Cardiac muscle cell (in vitro differentiated cells and primary cell): ENCODE data around the gene PDSS2. TPM values are rescaled to one million over a fixed set of nuclear protein-coding genes. Genes with fewer than 3 reads are reported as not detected.

Experiments
- DNase-seq, 2 donors: peaks; one replicate each; pipeline versions ENCODE4 v3.0.0 to v3.0.0-alpha.2; 2010 to 2017; ENCODE audit warnings: low read depth in 1 of 2, low spot score in 1 of 2
- H3K27ac ChIP-seq: fragments of 200-600 bp; sonication (generic); 2 replicates; pipeline ENCODE4 v1.5.1; 2016
- H3K27me3 ChIP-seq: fragments of 200-600 bp; sonication (generic); 2 replicates; pipeline ENCODE4 v1.6.0; 2016; ENCODE audit warnings: control low read depth
- H3K36me3 ChIP-seq: fragments of 200-600 bp; sonication (generic); 2 replicates; pipeline ENCODE4 v1.5.1; 2016; ENCODE audit warnings: control low read depth
- H3K4me1 ChIP-seq: fragments of 200-600 bp; sonication (generic); 2 replicates; pipeline ENCODE4 v1.8.1; 2017; ENCODE audit warnings: low read depth, mild to moderate bottlenecking, mixed run types
- H3K4me3 ChIP-seq: fragments of 200-600 bp; sonication (generic); 2 replicates; pipeline ENCODE4 v1.5.1; 2016; ENCODE audit warnings: mild to moderate bottlenecking
- H3K9me3 ChIP-seq: fragments of 200-600 bp; sonication (generic); 2 replicates; pipeline ENCODE4 v1.5.1; 2017; ENCODE audit warnings: low read depth, mild to moderate bottlenecking, control low read depth
- polyA plus RNA-seq: library from polyadenylated mRNA; unstranded; fragments of >200 nt; fragmentation: Nextera tagmentation; extraction: Ambion mirVana; gene quantifications from 2 replicates; pipeline ENCODE4 v1.2.1, GENCODE V29; 2016
- total RNA-seq: library from RNA; depleted of rRNA; stranded (reverse); fragments of >200 nt; gene quantifications from 2 replicates; pipeline ENCODE4 v1.2.3, GENCODE V29; 2016
- TF ChIP-seq, protein P1 (sequence below): IDR thresholded peaks from 2 replicates; pipeline ENCODE4 v1.5.1; 2012; ENCODE audit warnings: low read depth, mild to moderate bottlenecking, low read length

The PDSS2 gene
- total and polyA plus RNA-seq, 2 experiments from 2014 or later = 12.3 to 19.4 TPM

DNA sequence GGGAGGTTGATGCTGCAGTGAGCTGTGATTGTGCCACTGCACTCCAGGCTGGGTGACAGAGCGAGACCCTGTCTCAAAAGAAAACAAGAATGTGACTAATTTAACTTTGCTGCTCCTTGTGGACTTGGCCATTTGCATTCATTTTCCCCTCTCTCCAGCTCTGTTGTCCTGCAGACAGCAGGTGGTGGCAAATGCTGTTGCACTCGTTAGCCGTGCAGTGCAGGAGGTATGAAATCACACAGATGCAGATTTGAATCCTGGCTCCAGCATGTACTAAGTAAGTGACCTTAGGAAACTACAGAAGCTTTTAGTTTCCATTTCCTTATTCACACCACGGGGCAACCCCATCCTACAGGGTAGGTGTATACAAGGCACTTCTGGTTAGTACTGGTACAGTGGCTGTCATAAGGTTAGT, 334.4 kb downstream of the PDSS2 start:
- H3K4me1 ChIP-seq = peaks cover 20% of the 10 kb centered on the region
- H3K27me3 ChIP-seq = no peaks in the 10 kb centered on the region
- no peaks in the 10 kb centered on the region for H3K9me3 ChIP-seq
- H3K4me3 ChIP-seq = no peak overlapping the region
- TF ChIP-seq, protein P1, sequence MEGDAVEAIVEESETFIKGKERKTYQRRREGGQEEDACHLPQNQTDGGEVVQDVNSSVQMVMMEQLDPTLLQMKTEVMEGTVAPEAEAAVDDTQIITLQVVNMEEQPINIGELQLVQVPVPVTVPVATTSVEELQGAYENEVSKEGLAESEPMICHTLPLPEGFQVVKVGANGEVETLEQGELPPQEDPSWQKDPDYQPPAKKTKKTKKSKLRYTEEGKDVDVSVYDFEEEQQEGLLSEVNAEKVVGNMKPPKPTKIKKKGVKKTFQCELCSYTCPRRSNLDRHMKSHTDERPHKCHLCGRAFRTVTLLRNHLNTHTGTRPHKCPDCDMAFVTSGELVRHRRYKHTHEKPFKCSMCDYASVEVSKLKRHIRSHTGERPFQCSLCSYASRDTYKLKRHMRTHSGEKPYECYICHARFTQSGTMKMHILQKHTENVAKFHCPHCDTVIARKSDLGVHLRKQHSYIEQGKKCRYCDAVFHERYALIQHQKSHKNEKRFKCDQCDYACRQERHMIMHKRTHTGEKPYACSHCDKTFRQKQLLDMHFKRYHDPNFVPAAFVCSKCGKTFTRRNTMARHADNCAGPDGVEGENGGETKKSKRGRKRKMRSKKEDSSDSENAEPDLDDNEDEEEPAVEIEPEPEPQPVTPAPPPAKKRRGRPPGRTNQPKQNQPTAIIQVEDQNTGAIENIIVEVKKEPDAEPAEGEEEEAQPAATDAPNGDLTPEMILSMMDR = no peak
- H3K27ac ChIP-seq = no peak overlapping the region
- H3K36me3 ChIP-seq = no peaks in the 10 kb centered on the region
- no peak for DNase-seq

- no peaks in the 10 kb centered on the region for H3K36me3 ChIP-seq
- peaks cover 5% of the 10 kb centered on the region for H3K4me1 ChIP-seq
- TF ChIP-seq, protein P1 = no peak
- H3K27ac ChIP-seq = no peak overlapping the region
- no peaks in the 10 kb centered on the region for H3K9me3 ChIP-seq
- no peak overlapping the region for H3K4me3 ChIP-seq
- H3K27me3 ChIP-seq = no peaks in the 10 kb centered on the region
- no peak for DNase-seq
Observed at GRCh38 chr6:107123501-107123900, 335.9 kb downstream of the PDSS2 start.

GRCh38 chr6:107122748-107123147, 336.6 kb downstream of the PDSS2 start:
- no peaks in the 10 kb centered on the region for H3K4me1 ChIP-seq
- H3K9me3 ChIP-seq = no peaks in the 10 kb centered on the region
- TF ChIP-seq, protein P1 = no peak
- no peaks in the 10 kb centered on the region for H3K27me3 ChIP-seq
- no peak overlapping the region for H3K27ac ChIP-seq
- DNase-seq = no peak
- H3K36me3 ChIP-seq = no peaks in the 10 kb centered on the region
- no peak overlapping the region for H3K4me3 ChIP-seq

GRCh38 chr6:107121964-107122495, 337.3 kb downstream of the PDSS2 start:
- Histone ChIP-seq H3K27ac (no peak overlapping the region), H3K4me1 (peaks cover 5% of the 10 kb centered on the region), H3K36me3 (no peaks in the 10 kb centered on the region), H3K9me3 (no peaks in the 10 kb centered on the region), H3K4me3 (no peak overlapping the region), H3K27me3 (no peaks in the 10 kb centered on the region)
- TF ChIP-seq, protein P1 = no peak
- DNase-seq = no peak

GRCh38 chr6:107121266-107121665, 338.1 kb downstream of the PDSS2 start:
- Histone ChIP-seq H3K36me3 (no peaks in the 10 kb centered on the region), H3K9me3 (no peaks in the 10 kb centered on the region), H3K27me3 (no peaks in the 10 kb centered on the region), H3K4me1 (peaks cover 8% of the 10 kb centered on the region), H3K27ac (no peak overlapping the region), H3K4me3 (no peak overlapping the region)
- TF ChIP-seq, protein P1 = no peak
- DNase-seq = no peak
